HG02642 (cell line): ENCODE measurements around the gene USP36.

ENCODE experiments used
- ATAC-seq: cut with Tn5 transposase; IDR thresholded peaks from one replicate; pipeline ENCODE4 v1.9.1; 2021; ENCODE audit warnings: mild to moderate bottlenecking; ENCODE audit not compliant: unreplicated experiment, poor library complexity

The USP36 gene

DNA sequence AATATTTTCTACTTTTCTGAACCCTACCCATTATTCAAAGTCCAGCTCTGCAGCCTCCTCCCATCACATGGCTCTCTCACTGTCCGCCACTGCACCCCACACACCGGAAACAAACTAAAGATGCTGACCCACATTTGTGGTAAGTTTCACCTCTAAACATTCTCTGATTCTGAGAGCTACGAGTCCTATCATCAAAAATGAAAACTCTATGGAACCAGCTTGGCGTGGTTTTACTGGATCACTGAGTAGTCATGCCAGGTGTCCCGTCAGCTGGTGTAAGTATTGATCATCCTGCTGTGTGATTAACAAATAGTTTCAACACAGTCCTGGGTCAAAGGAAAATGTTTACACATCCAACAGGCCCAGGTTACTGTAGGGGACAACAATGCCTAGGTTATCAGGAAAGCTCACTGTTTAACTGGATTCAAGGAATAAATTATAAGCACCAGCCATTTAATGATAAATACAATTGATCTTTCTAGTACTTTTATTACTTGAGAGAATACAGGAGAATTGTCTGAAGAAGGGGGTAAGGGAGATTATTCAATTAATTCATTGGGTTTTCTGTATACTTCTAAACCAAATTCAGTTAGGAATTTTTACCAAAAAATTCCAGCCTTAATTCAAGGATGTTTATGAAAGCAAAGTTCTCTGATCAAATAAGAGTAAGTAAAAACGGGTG is 92.4 kb downstream of the USP36 start:
- peak; percentile 41 for ATAC-seq

DNA sequence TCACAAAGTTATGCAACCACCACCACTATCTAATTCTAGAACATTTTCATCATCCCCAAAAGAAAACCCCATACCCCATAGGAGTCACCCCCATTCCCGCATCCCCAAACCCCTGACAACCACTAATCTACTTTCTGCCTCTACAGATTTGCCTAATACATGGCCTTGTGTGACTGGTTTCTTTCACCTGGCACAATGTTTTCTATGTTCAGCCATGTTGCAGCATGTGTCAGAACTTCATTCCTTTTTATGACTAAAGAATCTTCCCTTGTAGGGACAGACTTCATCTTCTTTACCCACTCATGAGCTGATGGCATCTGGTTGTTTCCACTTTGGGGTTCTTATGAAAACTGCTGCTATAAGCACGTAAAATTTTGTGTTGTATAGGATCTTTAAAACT is 93.1 kb downstream of the USP36 start:
- no peak for ATAC-seq

DNA sequence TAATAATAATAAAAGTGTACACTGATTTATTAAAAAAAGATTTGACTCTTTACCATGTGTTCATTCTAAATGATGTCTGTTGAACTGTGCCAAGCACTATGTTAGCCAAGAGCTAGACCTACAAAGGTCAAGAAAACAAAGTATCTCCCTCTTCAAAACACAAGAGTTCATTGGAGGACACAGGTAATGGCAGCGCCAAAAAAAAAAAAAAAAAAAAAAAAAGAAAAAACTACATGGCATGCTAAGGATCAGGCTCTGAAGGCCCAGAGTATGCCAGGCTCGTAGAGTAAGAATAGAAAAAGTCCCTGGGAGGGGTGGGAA is 93.7 kb downstream of the USP36 start:
- no peak for ATAC-seq

DNA sequence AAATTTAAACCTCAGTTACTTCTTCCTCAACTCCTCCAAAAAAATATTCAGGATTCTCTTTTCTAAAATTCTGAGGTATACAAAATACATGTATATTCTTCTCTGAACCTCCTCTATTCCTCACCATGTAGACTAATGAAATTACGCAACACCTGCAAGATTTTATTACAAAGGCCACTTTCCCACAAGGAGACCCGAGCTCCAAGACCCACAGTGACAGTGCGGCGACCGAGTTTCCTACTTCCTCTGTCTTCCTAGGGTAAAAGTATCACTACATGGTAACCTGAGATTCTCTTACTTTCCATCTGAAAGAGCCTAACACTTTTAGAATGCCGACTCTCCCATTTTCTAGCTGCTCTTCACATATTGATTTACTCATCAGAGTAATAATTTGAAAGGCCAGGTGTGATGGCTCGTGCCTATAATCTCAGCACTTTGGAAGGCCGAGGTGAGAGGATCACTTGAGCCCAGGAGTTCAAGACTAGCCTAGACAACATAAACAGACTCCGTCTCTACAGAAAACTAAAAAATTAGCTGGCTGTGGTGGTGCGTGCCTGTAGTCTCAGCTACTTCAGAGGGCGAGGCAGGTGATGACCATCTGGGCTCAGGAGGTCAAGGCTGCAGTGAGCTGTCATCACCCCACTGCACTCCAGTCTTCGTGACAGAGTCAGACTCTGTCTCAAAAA is 94.2 kb downstream of the USP36 start:
- no peak for ATAC-seq
